Activated CD8-positive, alpha-beta memory T cell treated with anti-CD3 and anti-CD28 coated beads, Interleukin-2, amount 50 U/mL, for 1 hour (primary cell): ENCODE data around the gene STRN3.

ENCODE experiments used
- DNase-seq: peaks from one replicate; pipeline ENCODE4 v3.0.0-alpha.2; 2020; ENCODE audit errors: extremely low read depth

Gene STRN3

DNA sequence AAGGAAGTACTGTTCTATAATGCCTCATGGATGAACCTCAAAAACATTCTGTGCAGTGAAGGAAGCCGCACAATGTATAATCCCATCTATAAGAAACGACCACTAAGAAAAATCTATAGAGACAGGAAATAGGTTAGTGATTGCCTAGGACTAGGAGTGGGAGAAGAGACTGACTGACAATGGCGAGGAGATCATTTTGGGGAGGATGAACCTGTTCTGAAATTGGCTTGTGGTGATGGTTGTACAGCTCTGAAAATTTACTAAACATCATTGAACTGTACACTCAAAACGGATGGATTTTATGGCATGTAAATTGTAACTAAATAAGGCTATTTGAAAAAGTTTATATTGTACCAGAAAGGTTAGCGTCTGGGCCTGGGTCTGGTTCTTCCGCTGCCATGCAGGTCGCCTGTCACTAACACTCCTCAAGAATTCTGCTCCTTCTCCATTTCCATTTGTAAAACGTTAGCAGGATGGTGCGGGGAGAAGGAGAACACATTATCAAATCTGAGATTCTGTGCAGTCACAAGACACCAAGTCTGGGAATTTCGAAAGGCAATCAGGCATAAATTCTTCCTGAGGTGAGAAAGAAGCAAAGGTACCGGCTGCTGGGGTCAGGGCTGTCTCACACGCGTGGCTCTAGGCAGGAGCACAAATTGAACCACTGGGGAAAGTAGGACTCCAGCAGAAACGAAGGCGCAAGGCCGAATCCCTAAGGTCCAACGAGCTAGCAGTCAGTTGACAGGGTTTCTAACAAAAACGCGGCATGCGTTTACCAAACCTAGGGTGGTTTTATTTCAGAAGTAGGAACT lies 152.7 kb downstream of the STRN3 start:
- DNase-seq, result no peak

DNA sequence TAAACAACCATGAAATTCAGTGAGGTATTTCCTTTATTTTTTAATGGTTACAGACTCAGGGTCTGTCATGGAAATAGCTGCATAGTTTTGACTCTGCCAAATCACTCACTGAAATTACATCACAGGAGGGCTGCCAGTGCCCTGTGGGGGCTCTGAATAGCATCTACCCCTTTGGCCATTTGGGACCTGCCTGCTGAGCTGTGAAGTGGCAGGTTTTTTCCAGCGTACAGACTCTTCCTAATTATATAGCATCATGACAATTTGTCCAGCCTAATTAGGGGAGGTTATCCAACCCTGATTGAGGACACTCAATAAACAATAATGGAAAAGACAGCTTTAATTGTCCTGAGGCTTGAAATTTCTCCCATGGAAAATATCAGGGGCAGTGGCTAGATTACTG lies 153.6 kb downstream of the STRN3 start:
- DNase-seq, result no peak

GRCh38 chr14:30869551-30870155 lies 156.5 kb downstream of the STRN3 start:
- no peak for DNase-seq

- DNase-seq, result no peak
Measured at GRCh38 chr14:30868736-30869135, 157.4 kb downstream of the STRN3 start.

GRCh38 chr14:30864934-30865333 lies 161.2 kb downstream of the STRN3 start:
- no peak for DNase-seq

- no peak for DNase-seq
Measured at GRCh38 chr14:30861200-30861599, 165.0 kb downstream of the STRN3 start.

DNA sequence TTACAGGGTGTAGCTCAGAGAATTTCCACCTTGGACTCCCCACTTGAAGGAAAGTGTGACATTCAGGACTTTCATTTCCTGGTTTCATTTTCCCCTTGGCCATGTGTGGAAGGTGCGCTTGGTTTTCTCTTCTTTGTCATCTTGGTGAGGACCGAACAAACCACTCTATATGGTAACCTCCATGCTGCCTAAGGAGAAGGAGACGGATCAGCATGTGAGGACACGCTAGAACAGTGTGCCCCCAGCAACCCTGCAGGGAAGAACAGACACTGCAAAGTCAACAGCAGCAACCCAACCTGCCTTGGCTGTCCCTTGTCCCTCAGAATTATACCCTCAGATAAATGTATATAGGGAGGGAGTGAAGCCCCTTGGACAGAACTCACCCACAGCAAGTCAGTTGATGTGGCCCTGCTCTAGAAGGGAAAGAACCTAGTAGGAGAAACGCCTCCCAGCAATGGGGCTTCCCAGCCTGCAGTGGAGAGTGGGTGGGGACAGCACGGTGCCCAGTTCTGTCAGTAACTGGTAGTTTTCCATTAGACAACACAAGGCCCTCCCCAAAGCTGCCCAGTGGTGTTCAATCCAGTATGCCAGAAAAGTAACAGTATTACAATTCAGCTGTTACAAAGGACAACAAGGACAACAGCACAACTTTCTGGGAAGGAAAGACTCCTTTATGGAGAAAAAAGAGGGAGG lies 170.7 kb downstream of the STRN3 start:
- no peak for DNase-seq

- no peak for DNase-seq
Measured at GRCh38 chr14:30854492-30854891, 171.7 kb downstream of the STRN3 start.

GRCh38 chr14:30853946-30854345 lies 172.2 kb downstream of the STRN3 start:
- DNase-seq, result no peak

GRCh38 chr14:30849983-30850382 lies 176.2 kb downstream of the STRN3 start:
- DNase-seq, result no peak

DNA sequence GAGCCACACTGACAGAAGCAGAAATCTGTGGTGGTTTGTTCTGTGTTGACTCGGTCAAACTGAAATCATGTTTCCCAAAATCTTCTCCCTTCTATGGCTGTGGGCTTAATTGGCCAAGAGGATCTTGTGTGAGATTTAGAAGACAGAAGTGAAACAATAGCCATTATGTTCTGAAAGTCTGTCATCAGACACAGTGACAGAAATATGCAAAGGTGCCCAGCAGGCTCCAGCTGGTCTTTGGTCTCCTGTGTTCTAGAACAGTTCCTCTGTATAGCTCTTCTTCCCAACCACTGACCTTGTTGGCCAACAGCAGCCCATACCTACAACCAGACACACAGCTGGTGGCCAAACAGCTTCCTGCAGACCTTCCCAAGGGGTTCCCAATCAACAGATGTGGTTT lies 176.8 kb downstream of the STRN3 start:
- DNase-seq, result no peak

GRCh38 chr14:30848449-30849240 lies 177.5 kb downstream of the STRN3 start:
- no peak for DNase-seq
